Erythroblast (primary cell): ENCODE results near the gene ERBB4.

Experiments
- GATA1 ChIP-seq: IDR thresholded peaks from 2 replicates; pipeline ENCODE4 v1.6.1; 2011; ENCODE audit warnings: low read depth, mild to moderate bottlenecking, control low read depth, low read length, moderate library complexity
- POLR2A ChIP-seq: IDR thresholded peaks from 2 replicates; pipeline ENCODE4 v1.6.1; 2011; ENCODE audit warnings: mild to moderate bottlenecking, low read length

DNA sequence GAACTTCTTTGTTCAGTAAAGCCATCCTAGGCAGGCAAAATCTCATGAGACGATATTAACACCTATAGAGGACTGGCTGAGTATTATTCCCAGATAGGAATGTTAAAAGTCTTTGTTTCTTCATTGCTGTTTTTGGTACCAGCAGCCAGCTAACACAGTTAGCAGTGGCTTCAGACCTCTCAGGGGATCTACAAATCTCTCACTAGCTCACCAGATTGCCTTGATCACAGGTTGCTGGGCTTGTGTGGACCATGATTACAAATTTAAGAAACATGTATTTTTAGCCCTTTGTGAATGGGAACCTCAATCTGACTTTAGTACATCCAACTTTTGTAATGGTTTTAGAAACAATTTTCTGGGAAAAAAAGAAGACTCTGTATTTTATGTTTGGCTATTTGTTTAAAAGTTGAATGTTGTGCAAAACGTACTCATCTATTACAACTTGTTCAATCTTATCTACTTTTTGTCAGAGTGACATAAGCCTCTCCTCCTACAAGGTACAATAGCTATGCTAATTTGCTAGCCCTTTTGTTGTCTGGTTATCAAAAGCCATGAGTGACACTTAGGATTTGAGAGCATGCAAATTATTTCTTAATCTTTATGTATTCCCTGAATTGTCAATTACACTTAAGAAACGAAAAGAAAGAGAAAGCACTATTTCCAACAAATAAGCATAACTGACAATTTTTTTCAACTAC, 693.1 kb downstream of the ERBB4 start:
- TF ChIP-seq POLR2A (no peak), GATA1 (no peak)
